ENCODE data around the gene GSG1L2.

DNA sequence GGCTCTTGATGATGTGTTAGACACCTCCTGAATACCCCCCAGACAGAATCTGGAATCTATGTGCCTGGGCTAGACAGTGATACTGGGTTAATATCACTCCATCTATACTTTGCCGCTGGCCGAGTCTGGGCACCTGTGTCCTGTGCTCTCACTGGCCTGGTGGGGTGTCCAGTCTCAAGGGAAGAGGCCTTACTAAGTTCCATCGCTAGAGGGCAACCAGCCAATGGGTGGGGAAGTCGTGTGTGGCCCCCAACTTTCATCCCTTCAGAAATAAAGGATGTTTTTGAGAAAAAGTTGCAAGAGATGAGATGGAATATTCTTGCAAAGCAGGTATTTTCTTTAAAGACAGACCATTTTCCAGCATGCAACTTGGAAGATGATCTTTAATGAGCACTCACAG lies 2.2 kb upstream of the GSG1L2 start:
- TF ChIP-seq, protein P1, sequence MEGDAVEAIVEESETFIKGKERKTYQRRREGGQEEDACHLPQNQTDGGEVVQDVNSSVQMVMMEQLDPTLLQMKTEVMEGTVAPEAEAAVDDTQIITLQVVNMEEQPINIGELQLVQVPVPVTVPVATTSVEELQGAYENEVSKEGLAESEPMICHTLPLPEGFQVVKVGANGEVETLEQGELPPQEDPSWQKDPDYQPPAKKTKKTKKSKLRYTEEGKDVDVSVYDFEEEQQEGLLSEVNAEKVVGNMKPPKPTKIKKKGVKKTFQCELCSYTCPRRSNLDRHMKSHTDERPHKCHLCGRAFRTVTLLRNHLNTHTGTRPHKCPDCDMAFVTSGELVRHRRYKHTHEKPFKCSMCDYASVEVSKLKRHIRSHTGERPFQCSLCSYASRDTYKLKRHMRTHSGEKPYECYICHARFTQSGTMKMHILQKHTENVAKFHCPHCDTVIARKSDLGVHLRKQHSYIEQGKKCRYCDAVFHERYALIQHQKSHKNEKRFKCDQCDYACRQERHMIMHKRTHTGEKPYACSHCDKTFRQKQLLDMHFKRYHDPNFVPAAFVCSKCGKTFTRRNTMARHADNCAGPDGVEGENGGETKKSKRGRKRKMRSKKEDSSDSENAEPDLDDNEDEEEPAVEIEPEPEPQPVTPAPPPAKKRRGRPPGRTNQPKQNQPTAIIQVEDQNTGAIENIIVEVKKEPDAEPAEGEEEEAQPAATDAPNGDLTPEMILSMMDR (IDR thresholded peaks at IDR 0.05) = no peak
- TF ChIP-seq POLR2A (IDR thresholded peaks at IDR 0.05) = no peak
